HT-29 (cell line): Measurements from ENCODE around the gene TFIP11. TPM values are rescaled to one million over a fixed set of nuclear protein-coding genes. Genes with fewer than 3 reads are reported as not detected.

ENCODE experiments used
- DNase-seq: peaks from one replicate; pipeline ENCODE4 v3.0.0-alpha.2; 2015; ENCODE audit warnings: low spot score
- total RNA-seq: library from RNA; depleted of rRNA; stranded (reverse); fragments of >200 nt; shearing (Covaris generic); gene quantifications from 2 replicates; pipeline ENCODE4 v1.2.3, GENCODE V29; 2014

Gene TFIP11
- total RNA-seq, 1 experiment from 2014 or later: 17.9 TPM

DNA sequence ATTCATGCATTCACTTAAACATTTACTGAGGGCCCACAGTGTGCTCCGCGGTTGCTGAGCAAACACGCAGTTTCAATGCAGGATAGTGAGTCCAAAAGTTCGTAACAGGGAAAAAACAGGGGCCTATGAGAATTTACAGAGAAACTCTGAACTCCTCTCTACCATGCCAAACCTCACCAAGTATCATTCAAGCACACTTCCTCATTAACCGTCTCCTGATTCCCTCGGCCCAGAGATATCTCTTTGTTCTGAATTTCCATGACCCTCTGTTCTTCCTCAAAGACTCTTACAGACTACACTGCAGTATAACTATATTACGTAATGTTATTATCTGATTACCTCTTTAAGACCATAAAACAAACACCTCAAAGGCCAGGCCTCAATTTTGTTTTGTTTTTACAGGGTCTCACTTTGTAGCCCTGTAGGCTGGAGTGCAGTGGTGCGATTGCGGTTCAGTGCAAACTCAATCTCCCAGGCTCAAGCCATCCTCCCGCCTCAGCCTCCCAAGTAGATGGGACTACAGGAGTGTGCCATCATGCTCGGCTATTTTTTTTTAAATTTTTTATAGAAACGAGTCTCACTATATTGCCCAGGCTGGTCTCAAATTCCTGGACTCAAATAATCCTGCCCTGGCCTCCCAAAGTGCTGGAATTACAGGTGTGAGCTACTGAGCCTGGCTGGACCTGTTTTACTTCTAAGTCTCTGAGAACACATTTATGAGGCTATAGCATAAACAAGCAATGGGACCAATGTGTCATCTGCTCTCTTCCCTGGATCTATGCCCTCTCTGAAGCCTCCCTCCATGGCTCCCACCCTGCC lies 32.3 kb downstream of the TFIP11 start:
- DNase-seq: peak; percentile 5

- peak; percentile 31 for DNase-seq
These were observed 33.1 kb downstream of the TFIP11 start for GRCh38 chr22:26479043-26479791.

DNA sequence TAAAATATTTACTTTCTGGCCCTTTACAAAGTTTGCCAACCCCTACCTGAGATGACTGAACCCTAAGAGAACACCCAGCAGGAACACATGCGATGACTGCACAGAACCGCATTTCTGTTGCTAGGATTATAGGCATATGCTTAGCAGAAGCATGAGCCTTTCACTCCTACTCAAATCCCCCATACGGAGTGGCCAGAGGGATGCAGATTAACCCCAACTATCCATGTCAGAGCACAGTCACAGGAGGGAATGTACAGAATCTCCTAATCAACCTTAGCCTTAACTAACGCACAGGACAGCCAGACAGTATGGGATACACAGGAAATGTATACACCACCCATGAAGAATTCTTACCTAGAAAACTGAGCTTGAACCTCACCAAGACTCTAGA lies 34.9 kb downstream of the TFIP11 start:
- DNase-seq: no peak

DNA sequence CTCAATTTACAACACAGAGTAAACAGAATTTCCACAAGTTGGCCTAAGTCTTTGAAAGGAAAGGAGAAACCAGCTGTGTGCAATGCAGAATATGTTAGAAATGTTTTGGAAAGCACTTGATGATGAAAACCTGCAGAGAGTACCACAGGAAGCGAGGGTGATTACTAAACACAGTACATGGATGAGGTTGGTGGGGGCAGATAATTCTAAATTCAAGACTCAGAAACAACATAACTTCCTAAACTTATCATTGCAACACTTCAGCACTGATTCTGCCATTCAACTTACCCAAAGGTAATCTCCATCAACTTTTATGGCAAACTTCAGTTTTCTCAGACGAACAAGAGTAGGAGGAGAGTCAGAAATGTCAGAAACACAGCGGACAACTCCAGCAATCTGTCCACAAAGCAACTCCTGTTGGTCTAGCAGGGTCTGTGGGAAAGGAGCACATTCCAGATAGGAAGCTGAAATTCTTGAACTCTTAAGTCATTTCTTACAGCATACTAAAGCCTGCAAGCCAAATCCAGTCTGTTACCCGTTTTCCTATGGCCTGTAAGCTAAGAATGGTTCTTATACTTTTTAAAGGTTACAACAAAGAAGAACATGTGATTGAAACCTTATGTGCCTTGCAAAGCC lies 35.5 kb downstream of the TFIP11 start:
- DNase-seq: no peak

- DNase-seq: no peak
These were observed 37.6 kb downstream of the TFIP11 start for GRCh38 chr22:26474682-26475081.

DNA sequence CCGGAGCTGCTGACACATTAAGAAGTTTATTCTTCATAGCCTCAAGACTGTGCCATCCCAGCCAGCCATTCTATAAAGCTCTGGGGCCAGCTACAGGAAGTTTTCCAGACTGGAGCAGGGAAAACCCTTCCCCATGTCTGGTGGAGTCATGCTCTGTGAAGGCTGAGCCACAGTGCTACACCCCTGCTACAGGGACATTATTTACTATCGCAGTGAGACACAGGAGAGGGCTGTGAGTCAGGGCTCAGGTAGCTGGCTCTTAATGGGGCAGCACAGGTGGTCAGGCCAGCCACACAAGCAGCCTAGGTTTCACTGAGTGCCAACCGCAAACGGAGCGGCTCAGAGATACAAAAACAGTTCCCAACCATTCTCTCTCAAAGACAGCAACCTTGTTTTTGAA lies 40.8 kb downstream of the TFIP11 start:
- peak; percentile 88 for DNase-seq

DNA sequence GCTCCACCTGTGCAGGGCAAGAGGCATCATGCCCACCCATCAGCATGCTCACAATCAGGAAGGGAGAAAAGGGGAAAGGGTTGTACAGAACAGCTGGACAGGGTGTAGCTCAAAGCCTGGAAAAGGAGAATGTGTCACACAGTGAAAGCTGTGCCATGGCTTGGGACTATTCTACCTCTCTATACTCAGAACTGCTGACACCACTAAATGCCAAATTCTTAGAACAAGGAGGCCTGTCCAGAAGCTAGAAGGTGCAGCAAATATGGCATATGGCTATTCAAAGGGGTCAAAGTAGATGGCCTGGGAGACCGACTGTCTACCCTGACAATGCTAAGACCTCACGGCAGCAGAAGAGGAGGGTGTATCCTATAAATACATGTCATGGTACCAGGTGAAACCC lies 41.5 kb downstream of the TFIP11 start:
- DNase-seq: no peak

- DNase-seq: no peak
These were observed 46.1 kb downstream of the TFIP11 start for GRCh38 chr22:26466196-26466595.

- no peak for DNase-seq
These were observed 48.0 kb downstream of the TFIP11 start for GRCh38 chr22:26464312-26464711.

GRCh38 chr22:26463688-26464087 lies 48.6 kb downstream of the TFIP11 start:
- no peak for DNase-seq

- no peak for DNase-seq
These were observed 49.1 kb downstream of the TFIP11 start for GRCh38 chr22:26463101-26463661.

DNA sequence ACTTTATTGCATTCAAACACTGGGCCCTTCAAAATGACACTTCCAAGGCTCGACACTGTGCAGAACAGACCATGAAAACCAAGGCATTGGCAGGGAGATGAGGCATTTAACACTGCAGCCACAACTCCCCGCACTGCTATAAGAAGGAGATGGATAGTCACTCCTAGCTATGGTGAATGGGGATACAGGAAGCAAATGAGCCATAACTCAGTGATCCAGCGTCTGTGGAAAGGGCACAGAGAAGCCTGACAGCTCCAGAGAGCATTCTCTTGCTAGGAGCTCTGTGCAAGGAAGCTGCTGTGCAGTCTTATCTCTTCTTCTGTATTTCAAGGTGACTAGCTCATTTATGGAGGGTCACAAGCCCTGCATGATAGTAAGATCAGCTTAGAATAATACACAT lies 49.6 kb downstream of the TFIP11 start:
- DNase-seq: no peak

DNA sequence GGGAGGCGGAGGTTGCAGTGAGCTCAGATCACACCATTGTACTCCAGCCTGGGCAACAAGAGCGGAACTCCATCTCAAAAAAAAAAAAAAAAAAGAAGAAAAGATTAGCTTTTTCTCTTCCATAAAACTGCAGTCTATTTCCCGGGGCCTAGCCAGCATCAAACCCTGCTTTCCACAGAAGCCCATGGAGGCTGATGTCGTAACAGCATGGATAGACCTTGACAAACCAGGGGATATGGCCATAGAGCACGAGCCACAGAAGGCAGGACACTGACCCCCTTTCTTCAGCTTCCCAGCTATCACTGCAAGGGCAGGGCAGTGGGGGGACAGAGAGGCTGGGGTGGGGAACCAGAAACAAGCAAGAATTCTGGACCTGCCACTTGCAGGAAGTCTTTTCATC lies 50.2 kb downstream of the TFIP11 start:
- DNase-seq: no peak

DNA sequence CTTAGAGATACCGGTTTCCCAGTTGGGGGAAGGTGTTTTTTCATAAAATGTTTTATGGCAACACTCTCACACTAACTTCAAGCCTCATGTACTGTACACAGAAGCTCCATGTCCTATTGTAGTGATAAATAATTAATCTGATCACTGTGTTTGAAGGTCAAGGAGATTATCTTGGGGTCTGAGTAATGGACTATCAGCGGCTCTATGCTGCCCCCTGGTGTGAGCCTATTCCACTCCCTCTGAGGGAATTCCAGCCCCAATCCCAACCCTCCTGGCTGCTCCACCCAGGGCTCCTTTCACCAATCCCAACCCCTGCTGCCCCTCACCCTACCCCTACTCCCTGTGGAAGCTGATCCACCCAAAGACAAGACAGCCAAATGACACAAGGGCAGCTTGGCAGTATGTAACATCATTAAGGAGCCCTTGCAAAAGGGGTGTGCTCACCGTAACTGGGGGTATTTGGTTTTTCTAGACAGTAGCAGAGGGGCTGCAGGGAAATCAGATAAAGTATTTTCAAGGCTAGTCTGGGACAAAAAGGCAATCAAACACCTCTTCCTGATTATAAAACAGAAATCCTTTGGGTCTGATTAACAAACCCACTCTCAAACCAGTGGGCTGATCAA lies 51.0 kb downstream of the TFIP11 start:
- peak; percentile 51 for DNase-seq

DNA sequence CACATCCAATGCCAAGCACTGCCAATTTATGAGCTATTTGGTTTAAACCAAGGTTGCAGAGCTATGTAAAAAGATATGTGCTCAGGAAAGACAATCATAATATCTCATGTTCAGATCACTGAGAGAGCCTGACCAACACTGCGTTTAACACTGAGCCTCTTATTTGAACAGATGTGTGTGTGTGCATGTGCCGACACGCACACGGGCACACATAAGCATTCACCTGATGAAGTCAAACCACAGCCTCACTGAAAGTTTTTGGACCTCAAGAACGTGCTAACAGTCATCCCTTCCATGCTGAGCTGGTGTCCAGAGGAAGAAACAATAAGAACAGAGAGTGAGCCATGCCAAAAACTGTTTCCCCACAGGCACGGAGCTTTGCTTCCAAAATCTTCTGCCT lies 52.1 kb downstream of the TFIP11 start:
- no peak for DNase-seq

- no peak for DNase-seq
These were observed 54.5 kb downstream of the TFIP11 start for GRCh38 chr22:26457661-26458272.

DNA sequence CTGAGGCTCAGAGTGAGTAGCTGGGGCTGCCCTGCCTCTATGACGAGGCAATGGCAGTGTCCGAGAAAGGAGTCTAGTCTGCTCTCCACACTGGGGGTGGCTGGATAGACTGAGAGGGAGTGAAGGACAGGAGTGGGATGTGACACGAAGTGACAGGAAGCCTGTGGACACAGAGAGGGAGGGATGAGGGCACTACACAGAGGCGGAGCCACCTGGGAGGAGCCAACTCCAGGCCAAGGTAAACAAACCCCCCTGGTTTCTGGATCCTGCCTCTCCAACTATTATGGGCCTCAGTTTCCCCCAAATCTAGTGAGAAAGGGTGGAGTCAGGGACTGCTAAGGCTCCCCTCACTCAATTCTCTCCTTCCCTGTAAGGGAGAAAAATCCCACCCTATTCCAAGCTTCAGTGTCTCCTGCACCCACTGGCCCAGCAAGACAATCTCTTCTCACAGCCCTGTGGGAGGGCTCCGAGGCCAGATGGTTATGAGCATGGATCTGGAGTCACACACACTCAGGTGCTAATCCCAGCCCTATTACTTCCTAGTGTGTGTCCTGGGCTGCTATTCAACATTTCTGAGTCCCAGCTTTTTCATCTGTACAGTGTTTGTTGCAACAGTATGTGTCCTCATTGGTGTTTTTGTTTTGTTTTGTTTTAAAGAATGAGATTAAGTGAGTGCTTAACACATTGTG lies 58.3 kb downstream of the TFIP11 start:
- DNase-seq: no peak

DNA sequence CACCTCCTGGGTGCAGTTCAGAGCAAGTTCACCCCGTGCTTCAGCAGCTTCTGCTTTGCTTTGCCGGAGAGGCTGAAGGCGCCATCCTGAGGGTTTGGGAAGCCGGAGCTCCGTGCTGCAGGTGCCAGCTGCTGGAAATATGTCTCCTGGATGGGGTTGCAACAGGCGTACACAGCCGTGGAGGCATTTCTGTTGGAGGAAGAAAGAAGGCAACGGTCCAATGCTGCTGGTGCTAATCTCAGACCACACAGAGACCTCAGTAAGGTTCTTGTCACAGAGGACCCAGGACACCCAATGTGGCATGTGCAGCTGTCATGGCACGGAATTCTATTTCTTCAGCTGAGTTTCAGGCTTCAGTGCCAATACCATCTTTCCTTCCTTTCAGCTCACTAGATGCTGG lies 59.1 kb downstream of the TFIP11 start:
- DNase-seq: no peak

- no peak for DNase-seq
These were observed 59.8 kb downstream of the TFIP11 start for GRCh38 chr22:26452236-26453016.
